ENCODE data around the gene LSAMP. TPM values are rescaled to one million over a fixed set of nuclear protein-coding genes. Genes with fewer than 3 reads are reported as not detected.

Gene LSAMP
- total RNA-seq, 1 experiment from 2014 or later = not detected

GRCh38 chr3:116473602-116474001, 28.3 kb upstream of the LSAMP start:
- no peaks in the 10 kb centered on the region for H3K27me3 ChIP-seq (ENCODE audit: insufficient read depth, low read depth)
- no peak overlapping the region for H3K4me2 ChIP-seq
- no peaks in the 10 kb centered on the region for H4K20me1 ChIP-seq (ENCODE audit: insufficient read depth)
- no peaks in the 10 kb centered on the region for H3K36me3 ChIP-seq (ENCODE audit: low read depth)
- H3K9me2 ChIP-seq (ENCODE audit: insufficient read depth) = no peaks in the 10 kb centered on the region
- POLR2A ChIA-PET (ENCODE audit: unreplicated experiment) = interaction anchor here (0.6 kb wide), 1 partner anchor 1091 kb away, joined by 3 read pairs; no protein-coding TSS in a partner anchor
- CTCF ChIA-PET = no interaction called here
- no peaks in the 10 kb centered on the region for H3K4me1 ChIP-seq (replicated peaks; ENCODE audit: insufficient read depth)
- H3K79me2 ChIP-seq (ENCODE audit: low read depth) = no peaks in the 10 kb centered on the region
- intact Hi-C loops (cut with micrococcal nuclease; ENCODE audit: unreplicated experiment) = no loop called here
- no peak overlapping the region for H3K27ac ChIP-seq
- no peaks in the 10 kb centered on the region for H3F3A ChIP-seq (ENCODE audit: insufficient read depth, low read depth)
- BruUV-seq (replicated peaks) = no TSS peak
- TF ChIP-seq EZH2 (IDR thresholded peaks at IDR 0.05; ENCODE audit: low read depth) = no peak
- H3K9me3 ChIP-seq (ENCODE audit: insufficient read depth, low read depth) = no peaks in the 10 kb centered on the region
- DNase-seq = no peak
- no peak overlapping the region for H3K4me3 ChIP-seq
- H2AFZ ChIP-seq = no peak overlapping the region

GRCh38 chr3:116470605-116471197, 25.4 kb upstream of the LSAMP start:
- ChIA-PET CTCF (no interaction called here), POLR2A (ENCODE audit: unreplicated experiment) (no interaction called here)
- no peaks in the 10 kb centered on the region for H3K79me2 ChIP-seq (ENCODE audit: low read depth)
- no peak for TF ChIP-seq CTCF (conservative IDR thresholded peaks at IDR 0.05)
- no peak for TF ChIP-seq EZH2 (IDR thresholded peaks at IDR 0.05; ENCODE audit: low read depth)
- no peak overlapping the region for H3K4me2 ChIP-seq
- H4K20me1 ChIP-seq (ENCODE audit: insufficient read depth) = no peaks in the 10 kb centered on the region
- H3K4me3 ChIP-seq = no peak overlapping the region
- H3F3A ChIP-seq (ENCODE audit: insufficient read depth, low read depth) = no peaks in the 10 kb centered on the region
- no peaks in the 10 kb centered on the region for H3K4me1 ChIP-seq (replicated peaks; ENCODE audit: insufficient read depth)
- no peaks in the 10 kb centered on the region for H3K27me3 ChIP-seq (ENCODE audit: insufficient read depth, low read depth)
- H3K27ac ChIP-seq = no peak overlapping the region
- H3K9me2 ChIP-seq (ENCODE audit: insufficient read depth) = no peaks in the 10 kb centered on the region
- no peak overlapping the region for H2AFZ ChIP-seq
- no peak for DNase-seq
- BruUV-seq (replicated peaks) = no TSS peak
- intact Hi-C loops (cut with micrococcal nuclease; ENCODE audit: unreplicated experiment) = no loop called here
- no peaks in the 10 kb centered on the region for H3K36me3 ChIP-seq (ENCODE audit: low read depth)
- H3K9me3 ChIP-seq (ENCODE audit: insufficient read depth, low read depth) = no peaks in the 10 kb centered on the region

- DNase-seq = no peak
- no peak overlapping the region for H3K27ac ChIP-seq
- H3K4me3 ChIP-seq = no peak overlapping the region
- H3K4me2 ChIP-seq = no peak overlapping the region
- H2AFZ ChIP-seq = no peak overlapping the region
- no peaks in the 10 kb centered on the region for H3K27me3 ChIP-seq (ENCODE audit: insufficient read depth, low read depth)
- H3K4me1 ChIP-seq (replicated peaks; ENCODE audit: insufficient read depth) = no peaks in the 10 kb centered on the region
- no peaks in the 10 kb centered on the region for H3K9me3 ChIP-seq (ENCODE audit: insufficient read depth, low read depth)
- H4K20me1 ChIP-seq (ENCODE audit: insufficient read depth) = no peaks in the 10 kb centered on the region
- ChIA-PET CTCF (no interaction called here), POLR2A (ENCODE audit: unreplicated experiment) (no interaction called here)
- H3K9me2 ChIP-seq (ENCODE audit: insufficient read depth) = no peaks in the 10 kb centered on the region
- H3K36me3 ChIP-seq (ENCODE audit: low read depth) = no peaks in the 10 kb centered on the region
- intact Hi-C loops (cut with micrococcal nuclease; ENCODE audit: unreplicated experiment) = no loop called here
- no peaks in the 10 kb centered on the region for H3K79me2 ChIP-seq (ENCODE audit: low read depth)
- H3F3A ChIP-seq (ENCODE audit: insufficient read depth, low read depth) = no peaks in the 10 kb centered on the region
- TF ChIP-seq CTCF (conservative IDR thresholded peaks at IDR 0.05) (no peak), EZH2 (IDR thresholded peaks at IDR 0.05; ENCODE audit: low read depth) (no peak)
- no TSS peak for BruUV-seq (replicated peaks)
These were observed 24.3 kb upstream of the LSAMP start for GRCh38 chr3:116469546-116469945.

- TF ChIP-seq EZH2 (IDR thresholded peaks at IDR 0.05; ENCODE audit: low read depth) = no peak
- no peak for TF ChIP-seq CTCF (conservative IDR thresholded peaks at IDR 0.05)
- no peak overlapping the region for H2AFZ ChIP-seq
- no peaks in the 10 kb centered on the region for H3K27me3 ChIP-seq (ENCODE audit: insufficient read depth, low read depth)
- H3K4me1 ChIP-seq (replicated peaks; ENCODE audit: insufficient read depth) = no peaks in the 10 kb centered on the region
- BruUV-seq (replicated peaks) = no TSS peak
- H3K27ac ChIP-seq = no peak overlapping the region
- no peak for DNase-seq
- no peaks in the 10 kb centered on the region for H3K9me3 ChIP-seq (ENCODE audit: insufficient read depth, low read depth)
- no peaks in the 10 kb centered on the region for H3F3A ChIP-seq (ENCODE audit: insufficient read depth, low read depth)
- no peaks in the 10 kb centered on the region for H3K9me2 ChIP-seq (ENCODE audit: insufficient read depth)
- ChIA-PET CTCF (no interaction called here), POLR2A (ENCODE audit: unreplicated experiment) (no interaction called here)
- no peaks in the 10 kb centered on the region for H4K20me1 ChIP-seq (ENCODE audit: insufficient read depth)
- no peaks in the 10 kb centered on the region for H3K79me2 ChIP-seq (ENCODE audit: low read depth)
- no peak overlapping the region for H3K4me2 ChIP-seq
- no peaks in the 10 kb centered on the region for H3K36me3 ChIP-seq (ENCODE audit: low read depth)
- intact Hi-C loops (cut with micrococcal nuclease; ENCODE audit: unreplicated experiment) = no loop called here
- H3K4me3 ChIP-seq = no peak overlapping the region
These were observed 19.1 kb upstream of the LSAMP start for GRCh38 chr3:116464276-116464798.

Measured in PC-9 (cell line).